GM12878 (cell line): ENCODE measurements around the gene GLT1D1. TPM values are rescaled to one million over a fixed set of nuclear protein-coding genes. Genes with fewer than 3 reads are reported as not detected.

ENCODE experiments used
- ATAC-seq: fragments of 200-7000 bp; cut with Tn5 transposase; 3 replicates; pipeline ENCODE4 v1.9.1; 2020; ENCODE audit warnings: mild to moderate bottlenecking, moderate library complexity
- BruUV-seq: library from RNA; stranded (reverse); fragments of 400-500 nt; replicated peaks from 2 replicates; lab custom pipeline; 2021; lab: Mats Ljungman, UMichigan
- CTCF ChIA-PET: fragments of 300-600 bp; sonication (Branson Sonifier 250); formaldehyde crosslinking; extraction: SDS; loops from one replicate; lab custom pipeline; 2021; ENCODE audit warnings: inconsistent platforms; lab: Yijun Ruan, JAX
- POLR2A ChIA-PET: fragments of 350-600 bp; formaldehyde crosslinking; extraction: SDS; loops from one replicate; lab custom pipeline; 2021; ENCODE audit warnings: inconsistent platforms; lab: Charles Lee
- RAD21 ChIA-PET: fragments of 300-600 bp; sonication (Branson Sonifier 250); formaldehyde crosslinking; loops from one replicate; lab custom pipeline; 2023; ENCODE audit warnings: antibody characterized with exemption; ENCODE audit not compliant: unreplicated experiment; lab: Charles Lee
- SMC1A ChIA-PET: fragments of 300-600 bp; sonication (Branson Sonifier 250); formaldehyde crosslinking; loops from one replicate; lab custom pipeline; 2023; ENCODE audit not compliant: unreplicated experiment, uncharacterized antibody; lab: Charles Lee
- DNase-seq: peaks from one replicate; pipeline ENCODE4 v3.0.0-alpha.2; 2011; ENCODE audit warnings: low read depth, low spot score
- FAIRE-seq: peaks from 3 replicates; lab custom pipeline; 2011; peaks lifted over from hg19 to GRCh38; lab: Jason Lieb, UNC
- H2AFZ ChIP-seq: 2 replicates; pipeline ENCODE4 v1.6.0; 2011; ENCODE audit warnings: low read depth, low read length, control low read depth; ENCODE audit not compliant: control insufficient read depth
- H3K27ac ChIP-seq: 2 replicates; pipeline ENCODE4 v1.5.1; 2011; ENCODE audit warnings: control low read depth; ENCODE audit not compliant: control insufficient read depth, insufficient read depth
- H3K27me3 ChIP-seq, 2 experiments: replicated peaks in 1 of 2; 2 replicates each; pipeline versions ENCODE4 v1.6.0 to v1.6.1; 2011; ENCODE audit warnings: low read length in 1 of 2; ENCODE audit not compliant: control insufficient read depth in 2 of 2, insufficient read depth in 2 of 2
- H3K36me3 ChIP-seq, 2 experiments: 2 replicates each; pipeline ENCODE4 v1.5.1; 2011; ENCODE audit warnings: low read length in 1 of 2; ENCODE audit not compliant: control insufficient read depth in 2 of 2, insufficient read depth in 2 of 2
- H3K4me1 ChIP-seq: 2 replicates; pipeline ENCODE4 v1.6.1; 2011; ENCODE audit warnings: mild to moderate bottlenecking, low read length, moderate library complexity, mixed read lengths; ENCODE audit not compliant: control insufficient read depth, insufficient read depth
- H3K4me2 ChIP-seq: 2 replicates; pipeline ENCODE4 v1.6.0; 2011; ENCODE audit warnings: control low read depth; ENCODE audit not compliant: control insufficient read depth, insufficient read depth
- H3K4me3 ChIP-seq: fragments of 200-600 bp; sonication (generic); 2 replicates; pipeline ENCODE4 v1.5.1; 2016
- H3K79me2 ChIP-seq: 2 replicates; pipeline ENCODE4 v1.6.0; 2011; ENCODE audit warnings: low read length; ENCODE audit not compliant: control insufficient read depth, insufficient read depth
- H3K9ac ChIP-seq: 2 replicates; pipeline ENCODE4 v1.8.0; 2011; ENCODE audit warnings: low read length, control low read depth, mixed read lengths; ENCODE audit not compliant: control insufficient read depth, insufficient read depth
- H3K9me3 ChIP-seq: replicated peaks from 3 replicates; pipeline ENCODE4 v1.5.1; 2011; ENCODE audit warnings: mild to moderate bottlenecking, low read length; ENCODE audit not compliant: control insufficient read depth, insufficient read depth
- H4K20me1 ChIP-seq: 2 replicates; pipeline ENCODE4 v1.6.0; 2011; ENCODE audit not compliant: control insufficient read depth, insufficient read depth
- BCL11A ChIP-seq: IDR thresholded peaks from 2 replicates; pipeline ENCODE4 v1.6.1; 2011; ENCODE audit warnings: low read depth, low read length
- BRCA1 ChIP-seq: IDR thresholded peaks from 2 replicates; pipeline ENCODE4 v1.6.1; 2011; ENCODE audit warnings: low read depth, low read length, improper control_type of control experiment
- E2F4 ChIP-seq: IDR thresholded peaks from 2 replicates; pipeline ENCODE4 v1.6.1; 2012; ENCODE audit warnings: low read depth, low read length, improper control_type of control experiment
- HDGF ChIP-seq: fragments of 450-650 bp; IDR thresholded peaks from 2 replicates; pipeline ENCODE4 v1.6.1; 2016; ENCODE audit warnings: antibody characterized with exemption
- IKZF1 ChIP-seq: fragments of 450-650 bp; conservative IDR thresholded peaks from 2 replicates; pipeline ENCODE4 v1.6.1; 2017; ENCODE audit warnings: antibody characterized with exemption, mild to moderate bottlenecking
- IRF5 ChIP-seq: fragments of 450-650 bp; IDR thresholded peaks from 2 replicates; pipeline ENCODE4 v1.6.1; 2017; ENCODE audit warnings: borderline replicate concordance
- KAT2A ChIP-seq: conservative IDR thresholded peaks from 2 replicates; pipeline ENCODE4 v1.6.1; 2011; ENCODE audit warnings: low read depth, low read length; ENCODE audit not compliant: control insufficient read depth
- REST ChIP-seq: IDR thresholded peaks from 2 replicates; pipeline ENCODE4 v1.6.1; 2012; ENCODE audit warnings: mild to moderate bottlenecking, low read depth, low read length
- SMAD5 ChIP-seq: IDR thresholded peaks from 2 replicates; pipeline ENCODE4 v1.6.1; 2016; ENCODE audit warnings: antibody characterized with exemption, low read depth
- STAT1 ChIP-seq: fragments of 450-650 bp; conservative IDR thresholded peaks from 2 replicates; pipeline ENCODE4 v1.6.1; 2014; ENCODE audit warnings: antibody characterized with exemption, mild to moderate bottlenecking
- ZNF217 ChIP-seq: fragments of 450-650 bp; IDR thresholded peaks from 2 replicates; pipeline ENCODE4 v1.6.1; 2017; ENCODE audit warnings: antibody characterized with exemption, mild to moderate bottlenecking
- WGBS: methylation state at CpG from one replicate; pipeline ENCODE4 v1.1.6; 2016; ENCODE audit warnings: low lambda C conversion rate; ENCODE audit not compliant: insufficient replicate concordance, insufficient coverage; ENCODE audit errors: missing lambda C conversion rate; 5-methylcytosine and 5-hydroxymethylcytosine counted together
- in situ Hi-C: fragments of 300-500 bp; cut with MboI; formaldehyde crosslinking; loops from 9 replicates; pipeline ENCODE4 v1.14.3; 2018; ENCODE audit warnings: mixed read lengths
- intact Hi-C: fragments of 100-400 bp; cut with micrococcal nuclease; formaldehyde crosslinking; loops from one replicate; pipeline ENCODE4 v1.14.2; 2022; ENCODE audit not compliant: unreplicated experiment
- polyA plus RNA-seq, 11 experiments: library from polyadenylated mRNA; depleted of rRNA in 4 of 11; unstranded in 6 of 11; stranded (reverse) in 5 of 11; fragments of >200 nt; fragmentation: Nextera tagmentation in 4 of 11; fragmentation: Illumina TruSeq in 1 of 11; extraction: Ambion mirVana in 4 of 11; extraction: Trizol in 1 of 11; gene quantifications; 1 replicate in 1 of 11; 2 replicates in 10 of 11; pipeline versions ENCODE4 v1.2.1 to v1.2.3, GENCODE V29; 2011 to 2016; ENCODE audit warnings: inconsistent platforms in 2 of 11, missing spikeins in 2 of 11, low read depth in 1 of 11
- total RNA-seq, 4 experiments: library from RNA; depleted of rRNA in 3 of 4; stranded (reverse); fragments of >200 nt in 3 of 4; fragmentation: Illumina TruSeq in 1 of 4; extraction: Trizol in 1 of 4; gene quantifications; 2 replicates each; pipeline versions ENCODE4 v1.2.1 to v1.2.3, GENCODE V29; 2013 to 2021

Gene GLT1D1
- total and polyA plus RNA-seq, 10 of the 15 experiments (the other 5 are each of a cell fraction or from before 2014, with no cell fraction given) = 0.42 to 62.8 (median 3.0) TPM

- H3K9me3 ChIP-seq = no peaks in the 10 kb centered on the region
- CTCF ChIA-PET = interaction anchor here (1.2 to 1.4 kb wide), 2 partner anchors 9 to 13 kb away, joined by 3 to 6 read pairs; no protein-coding TSS in a partner anchor
- TF ChIP-seq REST (no peak), ZNF217 (no peak), BCL11A (no peak), BRCA1 (no peak), IKZF1 (no peak), E2F4 (no peak), SMAD5 (no peak), HDGF (no peak), KAT2A (no peak), STAT1 (no peak), IRF5 (no peak)
- H3K4me1 ChIP-seq = no peaks in the 10 kb centered on the region
- no peaks in the 10 kb centered on the region for H3K27me3 ChIP-seq
- H3K27ac ChIP-seq = no peak overlapping the region
- intact Hi-C loops (no loop called here), in situ Hi-C loops (no loop called here)
- ATAC-seq = no peak
- POLR2A ChIA-PET = no interaction called here
- RAD21 ChIA-PET = interaction anchor here (1.1 kb wide), 1 partner anchor 20 kb away, joined by 5 read pairs; no protein-coding TSS in a partner anchor
- no peak for FAIRE-seq
- H3K4me2 ChIP-seq = no peak overlapping the region
- H4K20me1 ChIP-seq = no peaks in the 10 kb centered on the region
- H3K79me2 ChIP-seq = no peaks in the 10 kb centered on the region
- BruUV-seq = no TSS peak
- no peak overlapping the region for H2AFZ ChIP-seq
- SMC1A ChIA-PET = no interaction called here
- WGBS = 0% methylated on average over 1 of the region's 1 CpG
- no peak for DNase-seq
- no peaks in the 10 kb centered on the region for H3K36me3 ChIP-seq
- no peak overlapping the region for H3K9ac ChIP-seq
- H3K4me3 ChIP-seq = no peak overlapping the region
Observed at GRCh38 chr12:128989287-128989686, 136.0 kb downstream of the GLT1D1 start.
